ENCODE measurements around the gene INTS7.
A peak's percentile ranks its signal among the peaks of the same experiment; 100 is the strongest.
"Not testable (repeated sequence)": the region's sequence is repeated elsewhere in the genome, so short reads cannot be mapped to it uniquely, and the experiment has no call there.

Gene INTS7

GRCh38 chr1:212034516-212035122, 738 bp downstream of the INTS7 start:
- DNase-seq, result no peak

GRCh38 chr1:212030936-212031528, 4.3 kb downstream of the INTS7 start:
- DNase-seq, result peak in 1 of 5 donors; percentile 23

- not testable (repeated sequence) for DNase-seq
These were observed 7.6 kb downstream of the INTS7 start for GRCh38 chr1:212027727-212028126.

- DNase-seq, result no peak
These were observed 10.7 kb downstream of the INTS7 start for GRCh38 chr1:212024469-212025149.

GRCh38 chr1:212022908-212023307, 12.4 kb downstream of the INTS7 start:
- not testable (repeated sequence) for DNase-seq

GRCh38 chr1:212021563-212021962, 13.8 kb downstream of the INTS7 start:
- no peak for DNase-seq

- no peak for DNase-seq
These were observed 14.4 kb downstream of the INTS7 start for GRCh38 chr1:212020975-212021374.

GRCh38 chr1:212013672-212014071, 21.7 kb downstream of the INTS7 start:
- no peak for DNase-seq

- DNase-seq, result peak; percentile 18 to 62 (median 47)
These were observed 23.2 kb downstream of the INTS7 start for GRCh38 chr1:212012034-212012740.

GRCh38 chr1:212010004-212010403, 25.4 kb downstream of the INTS7 start:
- DNase-seq, result no peak

- DNase-seq, result no peak
These were observed 25.8 kb downstream of the INTS7 start for GRCh38 chr1:212009561-212009960.

GRCh38 chr1:212007886-212008285, 27.5 kb downstream of the INTS7 start:
- DNase-seq, result no peak

GRCh38 chr1:212007178-212007577, 28.2 kb downstream of the INTS7 start:
- no peak for DNase-seq

- DNase-seq, result no peak
These were observed 30.3 kb downstream of the INTS7 start for GRCh38 chr1:212004895-212005608.

- DNase-seq, result no peak
These were observed 32.8 kb downstream of the INTS7 start for GRCh38 chr1:212002536-212002935.

GRCh38 chr1:211997426-211997825, 37.9 kb downstream of the INTS7 start:
- not testable (repeated sequence) for DNase-seq

GRCh38 chr1:211991695-211992094, 43.7 kb downstream of the INTS7 start:
- DNase-seq, result no peak

GRCh38 chr1:211986628-211987254, 48.6 kb downstream of the INTS7 start:
- no peak for DNase-seq

GRCh38 chr1:211985556-211986264, 49.6 kb downstream of the INTS7 start:
- DNase-seq, result no peak

GRCh38 chr1:211978596-211978995, 56.8 kb downstream of the INTS7 start:
- no peak for DNase-seq

GRCh38 chr1:211975152-211975941, 60.0 kb downstream of the INTS7 start:
- no peak for DNase-seq
